Measurements from ENCODE around the gene MDK.
"Not testable (repeated sequence)": the region's sequence is repeated elsewhere in the genome, so short reads cannot be mapped to it uniquely, and the experiment has no call there.

The MDK gene

GRCh38 chr11:46369458-46370152 is 11.9 kb upstream of the MDK start:
- peak; percentile 58 for DNase-seq

GRCh38 chr11:46370253-46370652 is 11.2 kb upstream of the MDK start:
- DNase-seq, result no peak

DNA sequence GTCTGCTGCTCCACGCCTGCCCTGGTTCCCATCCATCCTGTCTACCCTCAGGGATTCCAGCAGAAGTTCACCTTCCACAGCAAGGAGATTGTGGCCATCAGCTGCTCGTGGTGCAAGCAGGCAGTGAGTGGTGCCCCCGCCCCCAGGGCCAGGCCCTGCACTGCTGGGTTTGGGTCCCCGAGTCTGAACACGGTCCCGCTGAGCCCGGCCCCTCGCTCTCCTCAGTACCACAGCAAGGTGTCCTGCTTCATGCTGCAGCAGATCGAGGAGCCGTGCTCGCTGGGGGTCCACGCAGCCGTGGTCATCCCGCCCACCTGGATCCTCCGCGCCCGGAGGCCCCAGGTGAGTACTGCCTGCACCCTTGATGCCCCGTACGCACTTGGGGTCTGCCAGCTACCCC is 10.2 kb upstream of the MDK start:
- DNase-seq, result not testable (repeated sequence)

DNA sequence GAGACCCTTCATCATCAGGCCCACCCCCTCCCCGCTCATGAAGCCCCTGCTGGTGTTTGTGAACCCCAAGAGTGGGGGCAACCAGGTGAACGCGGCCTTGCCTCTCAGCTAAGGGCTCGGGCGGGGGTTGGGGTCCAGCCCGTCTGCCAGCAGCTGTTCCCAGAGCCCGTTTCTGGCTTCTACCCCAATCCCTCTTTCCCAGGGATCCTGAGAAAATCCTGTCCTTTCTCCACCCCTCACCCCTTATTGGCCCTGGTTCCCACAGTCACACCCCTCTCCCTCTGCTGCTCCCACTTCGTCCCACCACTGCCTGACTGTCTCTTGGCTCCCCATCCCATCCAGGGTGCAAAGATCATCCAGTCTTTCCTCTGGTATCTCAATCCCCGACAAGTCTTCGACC is 9.4 kb upstream of the MDK start:
- no peak for DNase-seq

GRCh38 chr11:46372501-46372900 is 9.0 kb upstream of the MDK start:
- not testable (repeated sequence) for DNase-seq

GRCh38 chr11:46373787-46374740 is 7.4 kb upstream of the MDK start:
- no peak for DNase-seq

GRCh38 chr11:46374815-46375214 is 6.7 kb upstream of the MDK start:
- no peak for DNase-seq

DNA sequence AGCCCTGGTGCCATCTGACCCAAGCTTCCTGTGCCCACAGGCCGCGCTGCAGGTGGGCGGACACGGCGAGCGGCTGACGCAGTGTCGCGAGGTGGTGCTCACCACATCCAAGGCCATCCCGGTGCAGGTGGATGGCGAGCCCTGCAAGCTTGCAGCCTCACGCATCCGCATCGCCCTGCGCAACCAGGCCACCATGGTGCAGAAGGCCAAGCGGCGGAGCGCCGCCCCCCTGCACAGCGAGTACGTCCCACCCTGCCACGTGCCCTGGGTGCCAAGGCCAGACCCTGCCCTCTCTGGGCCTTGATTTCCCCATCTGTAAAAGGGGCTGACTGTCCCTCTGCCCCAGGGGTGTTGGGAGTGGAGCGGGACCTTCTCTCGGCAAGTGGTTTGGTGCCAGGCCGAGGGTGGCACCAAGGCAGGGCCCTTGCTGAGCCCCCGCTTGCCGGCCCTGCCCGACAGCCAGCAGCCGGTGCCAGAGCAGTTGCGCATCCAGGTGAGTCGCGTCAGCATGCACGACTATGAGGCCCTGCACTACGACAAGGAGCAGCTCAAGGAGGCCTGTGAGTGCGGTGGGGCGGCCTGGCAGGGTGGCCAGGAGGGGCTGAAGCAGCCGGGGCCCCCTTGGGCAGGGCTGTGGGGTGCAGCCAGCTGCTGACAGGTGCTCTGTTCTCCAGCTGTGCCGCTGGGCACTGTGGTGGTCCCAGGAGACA is 5.9 kb upstream of the MDK start:
- no peak for DNase-seq

GRCh38 chr11:46376258-46377050 is 5.0 kb upstream of the MDK start:
- no peak for DNase-seq

- no peak for DNase-seq
Observed at GRCh38 chr11:46377290-46377689, 4.2 kb upstream of the MDK start.

- DNase-seq, result no peak
Observed at GRCh38 chr11:46377831-46378230, 3.6 kb upstream of the MDK start.

DNA sequence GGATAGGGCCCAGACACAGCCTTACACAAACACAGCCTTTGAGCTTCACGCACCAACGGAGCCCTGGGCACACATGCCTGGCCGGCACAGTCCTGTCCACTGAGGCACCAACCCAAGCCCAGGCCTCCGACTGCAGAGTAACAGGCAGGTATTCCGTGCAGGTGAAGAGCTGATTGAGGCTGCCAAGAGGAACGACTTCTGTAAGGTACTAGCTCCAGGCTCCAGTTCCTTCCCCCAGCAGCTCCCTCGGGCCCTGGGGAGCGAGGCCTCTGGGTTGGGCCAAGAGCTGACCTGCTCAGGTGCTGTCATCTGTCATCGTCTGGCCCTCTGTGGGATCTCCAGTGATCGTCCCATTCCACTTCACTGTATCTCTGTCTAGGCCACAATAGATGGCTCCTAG is 3.2 kb upstream of the MDK start:
- DNase-seq, result no peak

DNA sequence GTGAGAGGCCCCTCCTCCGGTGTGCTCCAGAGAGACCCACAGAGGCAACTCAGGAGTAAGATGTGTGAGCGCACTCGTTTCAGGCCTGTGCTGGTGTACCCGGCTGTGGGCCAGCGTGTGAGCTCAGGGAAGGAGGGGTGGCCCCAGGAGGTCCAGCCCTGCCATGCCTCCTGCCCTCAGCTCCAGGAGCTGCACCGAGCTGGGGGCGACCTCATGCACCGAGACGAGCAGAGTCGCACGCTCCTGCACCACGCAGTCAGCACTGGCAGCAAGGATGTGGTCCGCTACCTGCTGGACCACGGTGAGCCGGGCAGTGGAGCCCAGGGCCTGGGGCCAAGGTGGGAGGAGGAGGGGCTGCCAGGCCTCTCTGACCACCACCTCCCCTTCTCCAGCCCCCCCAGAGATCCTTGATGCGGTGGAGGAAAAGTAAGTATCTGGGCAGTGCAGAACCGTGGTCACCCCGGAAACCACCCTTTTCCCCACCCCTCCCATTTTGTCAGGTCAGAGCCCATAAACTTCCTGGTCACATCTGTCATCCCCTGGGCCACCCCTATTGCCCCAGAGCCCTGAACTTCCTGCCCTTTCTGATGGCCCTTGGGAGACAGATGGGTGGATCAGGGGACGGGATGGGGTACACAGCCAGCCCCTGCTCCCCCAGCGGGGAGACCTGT is 2.5 kb upstream of the MDK start:
- DNase-seq, result no peak

GRCh38 chr11:46379482-46380293 is 1.8 kb upstream of the MDK start:
- DNase-seq, result not testable (repeated sequence)

GRCh38 chr11:46380340-46381047 is 975 bp upstream of the MDK start:
- DNase-seq, result peak; percentile 25

- no peak for DNase-seq
Observed at GRCh38 chr11:46381819-46382645, 563 bp downstream of the MDK start.

DNA sequence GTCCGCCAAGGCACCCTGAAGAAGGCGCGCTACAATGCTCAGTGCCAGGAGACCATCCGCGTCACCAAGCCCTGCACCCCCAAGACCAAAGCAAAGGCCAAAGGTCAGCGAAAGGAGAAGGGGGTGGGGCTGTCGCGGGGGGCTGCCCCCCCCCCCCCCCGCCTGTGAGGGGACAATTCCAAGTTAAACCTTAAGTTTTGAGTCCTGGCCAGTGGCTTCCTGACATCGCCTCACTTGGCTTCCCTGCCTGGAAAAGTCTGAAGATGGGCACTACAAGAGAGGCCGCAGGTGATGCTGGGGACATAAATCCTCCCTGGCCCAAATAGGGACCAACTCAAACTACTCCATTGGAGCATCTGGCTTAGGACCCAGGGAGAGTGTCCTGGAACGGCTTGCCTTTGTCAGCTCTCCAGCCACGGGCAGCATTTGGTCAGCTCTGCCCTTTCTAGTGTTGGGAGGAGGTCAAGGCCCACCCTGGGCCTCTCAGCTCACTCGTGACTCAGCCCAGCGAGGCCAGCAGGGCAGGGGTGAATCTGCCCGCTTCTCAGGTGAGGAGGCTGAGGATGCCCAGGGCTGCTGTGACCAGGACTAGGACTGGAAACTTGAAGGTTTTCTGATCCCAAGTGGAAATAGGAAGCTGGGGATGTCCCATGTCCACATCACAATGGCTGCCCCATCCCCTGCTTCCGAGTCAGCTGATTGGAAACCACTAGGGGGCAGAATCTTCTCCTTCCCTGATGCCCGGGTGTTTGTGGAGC is 1.4 kb downstream of the MDK start:
- DNase-seq, result no peak

DNA sequence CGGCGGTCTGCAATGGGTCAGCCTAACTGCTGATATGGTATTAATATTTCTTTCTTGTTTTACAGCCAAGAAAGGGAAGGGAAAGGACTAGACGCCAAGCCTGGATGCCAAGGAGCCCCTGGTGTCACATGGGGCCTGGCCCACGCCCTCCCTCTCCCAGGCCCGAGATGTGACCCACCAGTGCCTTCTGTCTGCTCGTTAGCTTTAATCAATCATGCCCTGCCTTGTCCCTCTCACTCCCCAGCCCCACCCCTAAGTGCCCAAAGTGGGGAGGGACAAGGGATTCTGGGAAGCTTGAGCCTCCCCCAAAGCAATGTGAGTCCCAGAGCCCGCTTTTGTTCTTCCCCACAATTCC is 1.9 kb downstream of the MDK start:
- DNase-seq, result no peak
